ENCODE data around the gene B4GALNT1.

B4GALNT1 gene

GRCh38 chr12:57626921-57627445 is 6.0 kb downstream of the B4GALNT1 start:
- POLR2A ChIA-PET (ENCODE audit: low non-redundant PET) = no interaction called here
- CTCF ChIA-PET = interaction anchor here (0.6 to 1.0 kb wide), 3 partner anchors 43 to 67 kb away, joined by 3 read pairs; partner anchors contain the start of gene OS9
- H3K27ac ChIP-seq = no peak overlapping the region
- no peak for DNase-seq (ENCODE audit: low spot score)
- no peak for TF ChIP-seq CTCF (conservative IDR thresholded peaks at IDR 0.05; ENCODE audit: low read depth)

DNA sequence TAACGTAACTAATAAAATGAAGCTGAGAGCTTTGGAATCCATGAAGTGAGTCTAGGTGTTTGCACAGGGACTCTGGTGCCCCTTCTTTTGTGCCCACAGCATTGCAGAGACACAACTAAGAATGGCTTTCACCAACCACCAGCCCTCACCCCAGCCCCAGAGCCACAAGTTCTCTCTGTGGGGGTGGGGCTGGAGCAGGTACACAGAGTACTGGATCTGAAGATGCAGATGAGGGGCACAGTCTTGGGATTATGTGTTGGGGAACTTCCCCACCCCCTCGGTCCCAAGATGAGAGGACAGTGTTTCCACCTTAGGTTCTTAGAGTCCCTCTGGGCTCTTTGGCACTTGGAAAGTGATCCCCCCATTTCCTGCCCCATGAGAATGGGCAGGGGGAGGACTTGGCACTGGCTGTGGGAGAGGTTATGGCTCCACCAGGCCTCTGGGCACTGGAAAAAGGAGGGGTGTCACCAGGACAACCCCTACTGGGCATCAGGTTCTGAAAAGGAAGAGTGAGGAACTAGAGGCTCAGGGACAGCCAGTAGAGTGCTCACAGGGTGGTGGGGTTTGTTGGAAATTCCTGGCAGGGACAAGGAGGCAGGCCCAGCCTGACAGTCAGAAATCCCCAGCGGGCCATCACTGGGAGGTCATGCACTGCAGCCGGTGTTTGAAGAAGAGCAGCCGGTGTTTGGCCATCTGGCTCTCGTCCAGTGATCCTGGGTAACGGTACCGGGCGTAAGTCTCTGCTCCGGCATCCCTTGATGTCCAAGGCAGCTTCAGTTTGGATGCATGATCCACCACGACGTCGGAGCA is 6.7 kb downstream of the B4GALNT1 start:
- ChIA-PET CTCF (interaction anchor here (0.7 to 2.6 kb wide), 3 partner anchors 21 to 43 kb away, joined by 3 to 12 read pairs (median 3); no protein-coding TSS in a partner anchor), POLR2A (ENCODE audit: low non-redundant PET) (no interaction called here)
- DNase-seq (ENCODE audit: low spot score) = no peak
- no peak overlapping the region for H3K27ac ChIP-seq
- no peak for TF ChIP-seq CTCF (conservative IDR thresholded peaks at IDR 0.05; ENCODE audit: low read depth)

- POLR2A ChIA-PET (ENCODE audit: low non-redundant PET) = no interaction called here
- CTCF ChIA-PET = interaction anchor here (0.7 to 2.6 kb wide), 2 partner anchors 20 to 42 kb away, joined by 3 to 12 read pairs; no protein-coding TSS in a partner anchor
These were observed 7.6 kb downstream of the B4GALNT1 start for GRCh38 chr12:57625261-57626032.

GRCh38 chr12:57624441-57625220 is 8.4 kb downstream of the B4GALNT1 start:
- TF ChIP-seq CTCF (conservative IDR thresholded peaks at IDR 0.05; ENCODE audit: low read depth) = no peak
- ChIA-PET CTCF (interaction anchor here (1.3 to 2.6 kb wide), 2 partner anchors 8 to 41 kb away, joined by 5 to 12 read pairs; partner anchors contain the start of gene B4GALNT1), POLR2A (ENCODE audit: low non-redundant PET) (no interaction called here)
- H3K27ac ChIP-seq = no peak overlapping the region
- DNase-seq (ENCODE audit: low spot score) = no peak

More at GRCh38 chr12:57625261-57626032, 7.6 kb downstream of the B4GALNT1 start:
- no peak overlapping the region for H3K27ac ChIP-seq
- no peak for DNase-seq (ENCODE audit: low spot score)
- no peak for TF ChIP-seq CTCF (conservative IDR thresholded peaks at IDR 0.05; ENCODE audit: low read depth)

GRCh38 chr12:57623811-57624390 is 9.1 kb downstream of the B4GALNT1 start:
- ChIA-PET CTCF (interaction anchor here (1.3 to 2.6 kb wide), 2 partner anchors 9 to 41 kb away, joined by 5 to 12 read pairs; partner anchors contain the start of gene B4GALNT1), POLR2A (ENCODE audit: low non-redundant PET) (no interaction called here)
- DNase-seq (ENCODE audit: low spot score) = no peak
- TF ChIP-seq CTCF (conservative IDR thresholded peaks at IDR 0.05; ENCODE audit: low read depth) = no peak
- no peak overlapping the region for H3K27ac ChIP-seq
